HG02970 (cell line): ENCODE results near the gene PLXNA4.

ENCODE experiments used
- ATAC-seq: cut with Tn5 transposase; IDR thresholded peaks from one replicate; pipeline ENCODE4 v1.9.1; 2021; ENCODE audit warnings: mild to moderate bottlenecking, moderate library complexity, moderate number of reproducible peaks; ENCODE audit not compliant: unreplicated experiment, low FRiP score

The PLXNA4 gene

DNA sequence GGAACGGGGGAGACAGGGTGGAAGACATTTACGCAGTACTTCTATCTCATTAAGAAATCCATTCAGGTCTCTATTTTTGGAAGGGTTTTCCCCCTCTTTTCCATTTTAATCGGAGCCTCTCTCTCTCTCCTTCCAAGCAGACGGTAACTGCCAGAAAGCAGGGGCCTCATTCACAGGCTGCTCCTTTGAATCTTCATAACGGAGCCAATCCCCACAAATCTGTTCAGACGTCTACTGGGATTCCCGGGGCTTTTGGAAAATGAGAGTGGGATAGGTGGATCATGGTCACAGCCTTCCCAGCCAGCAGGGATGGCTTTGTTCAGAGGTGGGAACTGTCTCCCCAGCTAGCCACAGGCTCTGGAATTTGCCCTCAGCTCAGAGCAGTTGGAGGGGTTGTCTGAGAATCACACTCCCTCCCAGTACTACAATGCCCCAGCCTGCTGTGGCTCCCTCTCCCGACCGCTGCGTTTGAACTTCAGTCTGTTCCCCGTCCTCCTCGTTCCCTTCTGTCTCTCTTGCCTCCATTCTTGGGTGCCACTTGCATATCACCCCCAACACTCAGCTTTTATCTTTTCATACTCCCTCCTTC, 413.6 kb downstream of the PLXNA4 start:
- ATAC-seq = no peak

DNA sequence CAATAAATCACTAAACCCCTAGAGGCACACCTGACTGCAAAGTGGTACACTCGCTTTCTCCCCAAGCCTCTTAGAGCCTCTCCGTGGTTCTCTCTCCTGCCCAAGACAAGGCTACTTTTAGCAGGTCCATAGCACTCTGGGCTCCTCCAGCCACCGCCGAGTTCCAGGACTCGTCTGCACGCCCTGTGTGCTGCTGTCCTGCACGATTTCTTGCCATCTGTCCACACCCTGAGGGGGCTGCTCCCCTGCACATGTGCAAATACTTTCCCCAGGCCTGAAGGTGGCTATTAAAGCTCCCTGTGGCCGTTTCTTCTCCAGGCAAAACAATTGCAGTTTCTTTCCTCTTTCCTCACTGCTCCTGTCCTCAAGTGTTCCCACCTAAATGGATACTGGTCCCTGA, 414.3 kb downstream of the PLXNA4 start:
- ATAC-seq = no peak

DNA sequence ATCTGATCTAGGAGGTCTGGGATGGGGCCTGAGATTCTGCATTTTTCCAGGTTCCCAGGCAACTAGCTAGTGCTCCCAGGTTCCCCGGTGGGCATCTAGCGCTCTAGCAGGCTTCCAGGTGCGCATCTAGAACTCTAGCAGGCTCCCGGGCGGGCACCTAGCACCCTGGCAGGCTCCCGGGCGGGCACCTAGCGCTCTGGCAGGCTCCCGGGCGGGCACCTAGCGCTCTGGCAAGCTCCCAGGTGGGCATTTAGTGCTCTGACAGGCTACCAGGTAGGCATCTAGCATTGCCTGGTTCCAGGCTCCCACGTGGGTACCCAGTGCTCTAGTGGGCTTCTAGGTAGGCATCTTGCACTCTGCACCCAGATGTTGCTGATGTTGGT, 414.7 kb downstream of the PLXNA4 start:
- no peak for ATAC-seq

DNA sequence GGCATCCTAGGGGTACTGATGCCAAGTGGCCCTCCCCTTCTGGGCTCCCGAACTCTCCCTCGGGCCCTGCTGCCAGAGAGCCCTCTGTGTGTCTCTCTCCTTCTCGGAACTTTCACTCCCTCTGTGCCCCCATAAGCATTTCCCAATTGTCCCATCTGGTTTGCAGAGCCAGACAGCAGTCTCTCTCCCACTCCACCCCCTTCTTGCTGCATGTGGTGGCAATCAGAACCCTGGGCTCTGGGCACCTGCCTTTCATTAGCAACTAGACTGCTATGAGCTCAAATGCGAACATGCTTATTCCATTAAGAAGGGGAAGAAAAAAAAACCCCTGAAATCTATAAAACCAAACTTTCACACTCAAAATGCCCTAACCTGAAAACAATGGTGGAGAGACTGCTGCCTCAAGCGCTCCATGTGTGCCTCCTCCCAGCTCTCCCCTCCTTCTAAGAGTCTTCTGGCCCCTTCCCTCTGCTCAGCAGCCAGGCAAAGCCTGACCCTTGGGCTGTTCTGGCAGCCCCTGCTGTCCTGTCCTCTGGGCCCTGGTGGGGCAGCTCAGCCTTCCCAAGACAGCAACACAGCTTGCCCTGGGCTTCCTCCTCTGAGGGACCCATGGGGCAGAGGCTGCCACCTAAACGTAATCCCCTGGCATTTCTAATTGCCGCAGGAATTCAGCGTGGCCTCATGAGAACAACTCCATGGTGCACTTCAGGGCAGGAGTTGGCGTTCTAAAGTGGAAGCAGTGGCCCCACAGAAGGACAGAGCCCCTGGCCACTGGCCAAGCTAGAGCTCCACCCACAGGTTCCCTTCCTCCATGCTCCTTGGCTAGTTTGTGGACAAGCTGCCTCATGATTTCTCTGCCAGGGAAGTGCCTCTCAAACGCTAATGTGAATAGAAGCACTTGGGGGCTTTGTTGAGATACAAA, 415.4 kb downstream of the PLXNA4 start:
- ATAC-seq = no peak

DNA sequence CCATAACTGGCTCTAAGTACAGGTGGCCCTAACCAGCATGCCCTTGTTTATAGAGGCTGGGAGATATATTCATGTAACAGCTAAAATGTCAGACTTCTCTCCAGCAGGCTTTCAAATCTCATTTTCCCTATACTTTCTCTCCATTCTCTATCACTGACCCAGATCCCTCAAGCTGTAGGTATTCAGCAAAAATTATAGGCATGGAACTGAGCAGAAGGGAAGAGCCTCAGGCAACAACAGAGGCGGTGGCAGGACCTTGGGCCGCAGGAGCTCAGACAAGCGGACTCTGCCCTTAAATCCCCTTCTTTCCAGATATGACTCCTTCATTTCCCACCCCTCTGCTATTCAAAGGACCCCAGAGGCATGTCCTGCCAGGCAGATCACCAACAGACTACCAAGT, 417.4 kb downstream of the PLXNA4 start:
- ATAC-seq = no peak

DNA sequence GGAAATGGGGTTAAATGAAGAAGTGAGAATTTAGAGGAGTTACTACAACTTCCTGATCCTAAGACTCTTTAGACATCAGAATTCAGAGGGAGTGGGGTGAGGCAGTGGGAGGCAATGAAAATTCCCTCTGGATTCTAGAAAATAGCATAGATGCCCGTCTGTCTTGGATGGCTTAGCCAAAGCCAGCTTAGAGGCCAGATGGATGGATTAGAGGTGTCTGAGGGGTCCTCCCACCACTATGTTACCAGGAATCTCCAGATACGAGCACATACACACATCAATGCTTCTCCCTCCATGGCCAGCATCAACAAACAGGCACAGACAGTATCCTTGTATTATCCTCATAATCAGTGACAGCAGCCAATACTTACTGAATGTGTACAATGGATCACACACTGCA, 418.1 kb downstream of the PLXNA4 start:
- ATAC-seq = no peak

DNA sequence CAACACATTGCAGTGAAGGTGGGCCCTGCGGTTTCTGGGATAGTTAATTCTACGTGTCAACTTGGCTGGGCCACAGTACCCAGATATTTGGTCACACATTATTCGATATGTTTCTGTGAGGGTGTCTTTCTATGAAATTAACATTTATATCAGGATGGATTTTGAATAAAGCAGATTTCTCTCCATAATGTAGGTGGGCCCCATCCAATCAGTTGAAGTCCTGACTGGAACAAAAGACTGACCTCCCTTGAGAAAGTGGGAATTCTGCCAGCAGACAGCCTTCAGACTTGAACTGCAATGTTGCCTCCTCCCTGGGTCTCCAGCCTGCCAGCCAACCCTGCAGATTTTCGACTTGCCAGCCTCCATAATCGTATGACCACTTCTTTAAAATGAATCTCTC, 420.6 kb downstream of the PLXNA4 start:
- ATAC-seq = no peak

DNA sequence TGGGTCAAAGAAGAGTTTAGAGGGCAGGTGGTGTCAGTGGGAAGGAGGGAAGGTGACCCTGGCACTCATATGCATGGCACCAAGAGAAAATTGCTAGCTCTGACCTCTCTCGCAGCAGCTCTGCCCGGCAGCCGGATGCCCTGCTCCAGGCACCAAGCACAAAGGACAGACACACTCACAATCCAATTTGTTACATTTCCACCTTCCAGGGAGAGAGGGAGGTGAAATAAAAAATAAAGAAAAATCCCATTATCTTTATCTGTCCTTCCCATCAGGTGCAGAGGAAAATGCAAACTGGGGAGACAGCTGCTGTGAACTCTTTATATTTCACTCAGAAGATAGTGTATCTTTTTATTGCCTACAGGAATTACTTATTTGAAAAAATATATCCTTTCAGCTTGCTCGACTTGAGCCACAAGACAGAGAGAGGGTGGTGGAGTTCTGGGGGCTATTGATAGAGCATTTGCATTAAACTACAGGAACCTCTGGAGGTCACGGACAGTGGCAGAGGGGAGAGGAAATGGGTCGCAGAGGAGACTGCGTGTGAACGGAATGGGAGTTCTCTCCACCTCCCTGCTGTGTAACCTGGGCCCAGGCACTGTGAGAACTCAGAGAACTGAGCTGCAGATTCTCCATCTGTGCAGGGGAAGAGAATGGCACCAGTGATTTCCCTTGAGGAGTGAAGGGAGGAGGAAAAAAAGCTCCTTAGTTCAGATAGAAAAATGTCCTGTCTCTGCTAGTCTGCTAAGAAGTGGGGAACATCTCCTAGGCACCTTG, 421.4 kb downstream of the PLXNA4 start:
- no peak for ATAC-seq

DNA sequence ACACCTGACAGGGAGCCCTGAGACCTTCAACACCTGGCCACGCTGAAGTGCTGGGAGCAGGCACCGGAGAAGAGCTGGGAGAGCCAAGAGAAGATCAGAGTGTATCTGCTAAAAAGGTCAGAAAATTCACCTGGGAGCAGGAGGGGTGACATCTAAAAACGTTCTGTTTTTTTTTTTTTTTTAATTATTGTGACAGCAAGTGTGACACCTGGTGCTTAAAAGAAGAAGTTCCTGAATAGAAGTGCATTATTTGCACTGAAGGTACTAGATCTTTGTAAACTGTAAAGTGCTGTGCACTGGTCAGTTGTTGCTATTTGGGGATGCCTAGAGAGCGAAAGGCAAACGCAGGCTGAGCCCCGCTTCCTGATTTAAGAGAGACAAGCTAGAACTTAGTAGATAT, 422.0 kb downstream of the PLXNA4 start:
- no peak for ATAC-seq

DNA sequence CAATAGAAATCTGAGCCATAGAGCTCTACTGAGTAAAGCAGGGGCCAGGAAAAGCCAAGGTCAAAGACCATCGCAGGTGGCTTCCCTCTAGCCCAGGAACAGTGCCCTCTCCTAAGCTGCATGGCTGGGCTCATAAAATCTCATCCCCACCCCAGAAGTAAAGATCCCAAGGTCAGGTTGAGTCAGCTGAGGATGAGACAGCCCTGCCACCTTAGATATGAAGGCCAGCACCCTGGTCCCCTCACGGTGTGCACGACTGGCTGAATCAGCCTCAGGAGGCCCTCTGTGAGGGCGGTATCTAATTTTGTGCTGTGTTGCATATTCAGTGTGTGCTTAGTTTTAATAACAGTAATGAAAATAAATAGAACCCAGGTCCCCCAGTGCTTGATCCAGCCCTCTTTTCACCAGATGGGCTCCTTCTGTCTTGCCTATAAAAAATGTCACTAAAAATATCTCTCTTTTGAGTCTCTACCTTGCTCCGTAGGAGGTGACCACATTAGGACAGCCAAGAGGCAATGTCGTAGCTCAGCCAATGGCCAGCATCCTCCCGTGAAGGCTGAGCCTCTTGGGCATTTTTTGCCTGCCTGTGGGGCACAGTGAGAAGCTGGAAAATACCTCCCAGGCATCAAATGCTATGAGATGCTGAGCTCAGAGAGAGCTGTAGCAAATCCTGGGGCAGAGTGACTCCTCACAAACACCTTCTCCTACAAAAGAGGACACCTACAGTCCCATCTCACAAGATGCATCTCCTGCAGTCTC, 424.0 kb downstream of the PLXNA4 start:
- no peak for ATAC-seq

DNA sequence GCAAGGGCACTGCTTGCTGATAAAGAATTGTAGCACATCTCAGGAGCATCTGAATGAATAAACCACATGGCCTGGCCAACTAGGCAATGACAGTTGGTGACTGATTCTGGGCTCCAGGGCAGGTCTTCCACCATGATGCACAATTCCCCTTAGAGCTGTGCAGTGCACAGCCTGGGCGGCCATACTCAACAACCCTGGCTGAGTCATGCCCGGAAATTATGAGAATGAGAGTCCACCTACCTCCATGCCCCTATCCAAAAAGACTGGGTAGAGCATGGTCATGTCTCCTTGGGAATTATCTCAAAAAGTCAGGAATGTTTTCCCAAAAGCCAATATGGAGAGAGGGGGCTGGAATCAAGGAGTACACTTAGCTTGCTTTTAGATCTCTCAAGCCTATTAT, 425.6 kb downstream of the PLXNA4 start:
- no peak for ATAC-seq

DNA sequence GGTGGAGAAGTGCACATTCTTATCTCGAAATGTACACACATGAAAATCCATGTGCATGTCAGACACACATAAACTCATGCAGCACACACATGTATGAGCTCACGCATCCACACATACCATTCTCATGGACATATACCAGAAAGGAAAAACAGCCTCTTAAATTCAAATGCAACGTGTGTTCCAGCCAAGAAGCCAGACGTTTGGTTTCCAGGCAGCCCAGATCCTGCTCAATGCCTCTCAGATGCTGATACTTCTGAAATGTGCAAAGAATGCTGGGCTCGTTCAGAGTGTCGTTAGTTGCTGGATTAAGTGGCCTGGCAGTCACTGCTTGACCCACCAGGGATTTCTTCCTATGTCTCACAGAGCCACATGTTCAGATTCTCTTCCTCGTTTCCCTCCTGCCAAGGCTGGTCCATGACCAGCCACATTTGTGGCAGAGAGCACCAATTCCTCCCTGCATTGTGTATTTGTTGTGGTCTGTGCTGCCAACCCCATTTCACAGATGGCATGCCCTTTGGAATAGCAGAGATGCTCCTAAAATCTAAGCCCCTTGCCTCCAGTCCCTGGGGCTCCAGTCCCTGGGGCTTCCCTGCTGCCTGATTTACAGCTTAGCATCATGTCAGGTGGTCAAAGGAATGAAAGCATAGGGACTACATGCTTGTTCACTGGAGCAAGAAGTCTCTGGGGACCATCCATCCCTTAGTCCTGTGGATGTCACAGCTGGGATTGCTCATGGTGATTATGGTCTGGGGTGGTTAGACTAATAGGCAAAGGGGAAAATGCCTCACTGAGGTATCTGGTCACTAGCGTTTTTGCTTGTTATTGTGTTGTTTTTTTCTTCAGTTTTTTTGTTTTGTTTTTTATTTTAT, 426.6 kb downstream of the PLXNA4 start:
- ATAC-seq = no peak

DNA sequence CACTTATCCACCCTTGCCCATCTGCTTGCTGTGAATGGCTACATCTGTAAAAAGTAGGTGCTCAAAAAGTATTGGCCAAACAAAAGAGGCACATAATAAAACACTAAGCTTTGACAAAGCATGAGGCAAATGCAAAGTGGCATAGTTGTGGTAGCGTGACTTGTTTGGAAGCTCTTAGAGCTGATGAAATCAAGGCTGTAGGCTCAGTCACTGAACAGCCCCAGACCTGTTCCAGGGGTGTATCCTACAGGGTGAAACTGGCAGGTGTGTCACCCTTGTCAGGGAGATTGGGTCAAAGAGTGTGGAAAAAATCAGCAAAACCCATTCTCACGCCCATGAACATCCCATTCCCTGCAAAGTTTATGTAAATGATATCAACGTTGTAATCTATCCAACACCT, 427.4 kb downstream of the PLXNA4 start:
- no peak for ATAC-seq

DNA sequence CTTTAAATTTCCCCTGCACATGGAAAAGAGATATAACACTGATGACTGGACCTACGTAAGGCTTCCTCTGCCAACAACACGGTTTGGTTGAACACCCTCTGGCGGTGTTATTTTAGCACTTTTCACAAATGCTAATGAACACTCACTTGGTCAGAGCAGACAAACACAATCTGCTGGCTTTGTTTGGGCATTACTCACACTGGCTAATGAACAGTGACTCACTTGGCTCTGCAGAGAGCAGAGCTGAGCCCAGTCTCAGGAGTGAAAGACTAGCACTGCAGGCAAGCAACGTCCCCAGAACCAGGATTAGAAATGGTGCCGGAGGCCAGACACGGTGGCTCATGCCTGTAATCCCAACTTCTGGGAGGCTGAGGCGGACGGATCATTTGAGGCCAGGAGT, 430.8 kb downstream of the PLXNA4 start:
- ATAC-seq = no peak

DNA sequence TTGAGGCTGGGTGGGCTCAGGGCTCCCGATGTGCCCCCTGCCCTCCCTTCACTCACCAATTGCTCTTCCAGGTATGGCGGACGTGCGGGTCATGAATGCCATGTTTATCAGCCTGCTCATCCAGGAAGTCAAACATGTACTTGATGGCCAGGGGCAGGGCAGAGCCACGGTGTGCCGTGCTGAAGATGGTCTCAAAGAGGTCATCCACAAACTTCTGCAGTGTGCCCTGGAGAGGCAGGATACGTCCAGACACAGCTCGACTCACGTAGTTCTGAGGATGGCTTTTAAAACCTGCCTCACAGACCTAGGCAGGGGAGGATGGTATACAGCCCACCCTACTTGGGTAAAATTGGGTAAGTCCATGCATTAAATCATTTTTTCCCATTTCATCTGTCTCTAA, 431.2 kb downstream of the PLXNA4 start:
- no peak for ATAC-seq

DNA sequence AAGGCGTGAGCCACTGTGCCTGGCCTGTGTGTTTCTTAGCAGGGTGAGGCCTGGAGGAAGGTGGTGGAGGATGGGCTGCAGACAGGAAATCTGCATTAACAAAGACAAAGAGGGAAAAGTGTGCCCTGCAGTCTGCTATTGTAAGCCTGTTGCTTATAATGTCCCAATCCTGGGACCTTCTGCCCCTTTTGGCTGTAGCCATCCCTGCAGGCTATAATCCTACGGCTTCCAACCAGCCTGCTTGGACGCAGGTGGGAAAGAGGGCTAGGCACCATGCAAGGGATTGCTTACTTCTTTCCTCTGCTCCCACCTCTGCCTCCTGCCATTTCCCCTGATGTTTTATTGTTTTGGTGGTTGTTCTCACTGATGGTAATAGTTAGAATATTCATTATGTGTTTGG, 434.3 kb downstream of the PLXNA4 start:
- ATAC-seq = no peak

DNA sequence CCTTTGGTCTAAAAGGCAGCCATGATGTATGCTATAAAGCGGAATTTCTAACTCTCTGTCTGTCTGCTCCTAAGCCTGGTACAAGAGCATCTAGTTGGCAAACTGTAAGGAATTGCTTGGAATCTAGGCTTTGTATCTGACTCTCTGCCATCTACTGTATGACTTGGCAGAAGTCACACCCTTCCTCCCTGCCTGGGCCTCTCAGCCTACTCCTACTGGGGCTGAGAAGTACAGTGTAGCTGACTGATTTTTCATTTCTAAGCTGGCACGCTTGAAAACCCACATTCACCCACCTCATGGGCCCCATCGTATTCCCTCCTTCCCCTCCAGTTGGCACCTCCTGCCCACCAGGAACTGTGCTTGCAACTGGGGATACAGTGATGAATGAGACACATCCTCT, 435.2 kb downstream of the PLXNA4 start:
- ATAC-seq = no peak

DNA sequence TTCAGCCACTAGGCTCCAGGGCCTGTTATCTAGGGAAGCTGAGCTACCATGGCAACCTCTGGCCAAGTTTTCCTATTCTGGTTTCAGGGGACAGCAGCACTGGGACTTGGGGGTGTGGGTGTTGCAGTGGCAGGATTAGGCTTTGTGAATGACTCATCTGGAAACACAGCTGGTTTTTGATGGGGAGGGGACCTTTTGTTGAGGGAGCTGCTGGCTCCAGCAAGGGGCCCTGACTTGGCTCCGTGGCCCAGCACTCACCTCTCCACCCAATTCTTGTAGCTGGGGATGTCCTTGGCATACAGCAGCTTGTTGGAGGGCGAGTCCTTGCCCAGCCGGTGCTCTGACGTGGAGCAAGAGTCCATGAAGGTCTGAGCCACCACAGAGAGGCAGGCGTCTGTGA, 435.9 kb downstream of the PLXNA4 start:
- no peak for ATAC-seq

DNA sequence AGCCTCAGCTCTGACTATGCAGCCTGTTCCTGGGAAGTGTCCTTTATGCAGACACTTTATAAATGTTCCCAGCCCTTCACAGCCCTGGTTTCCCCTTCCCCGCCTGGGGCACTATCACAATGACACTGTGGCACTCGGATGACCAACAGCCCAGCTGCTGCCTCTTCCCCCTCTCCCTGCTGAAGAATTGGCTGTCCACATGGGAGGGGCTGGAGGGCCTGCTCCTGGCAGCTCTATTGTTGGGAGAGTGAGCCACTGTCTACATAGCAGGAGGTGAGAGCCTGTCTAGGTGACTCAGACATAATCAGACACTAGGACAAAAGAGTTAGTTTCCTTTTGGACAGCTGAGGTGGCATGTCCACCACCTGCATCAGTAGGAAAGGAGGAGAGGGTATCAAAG, 437.5 kb downstream of the PLXNA4 start:
- ATAC-seq = no peak

DNA sequence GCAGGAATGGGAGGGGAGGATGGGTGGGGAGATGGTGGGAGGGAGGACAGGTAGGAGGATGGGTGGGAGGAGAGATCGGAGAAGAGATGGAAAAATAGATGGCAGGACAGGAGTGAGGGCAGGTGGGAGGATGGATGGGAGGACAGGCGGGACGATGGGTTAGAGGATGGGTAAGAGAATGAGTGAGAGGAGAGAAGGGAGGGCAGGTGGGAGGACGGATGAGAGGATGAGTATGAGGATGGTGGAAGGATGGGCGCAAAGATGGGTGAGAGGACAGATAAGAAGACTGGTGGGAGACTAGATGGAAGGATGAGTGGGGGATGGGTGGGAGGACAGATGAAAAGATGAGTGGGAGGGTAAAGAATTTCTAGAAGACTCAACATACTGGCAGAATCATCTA, 438.6 kb downstream of the PLXNA4 start:
- ATAC-seq = no peak
